Measurements from ENCODE around the gene CACNA1S.

Gene CACNA1S

DNA sequence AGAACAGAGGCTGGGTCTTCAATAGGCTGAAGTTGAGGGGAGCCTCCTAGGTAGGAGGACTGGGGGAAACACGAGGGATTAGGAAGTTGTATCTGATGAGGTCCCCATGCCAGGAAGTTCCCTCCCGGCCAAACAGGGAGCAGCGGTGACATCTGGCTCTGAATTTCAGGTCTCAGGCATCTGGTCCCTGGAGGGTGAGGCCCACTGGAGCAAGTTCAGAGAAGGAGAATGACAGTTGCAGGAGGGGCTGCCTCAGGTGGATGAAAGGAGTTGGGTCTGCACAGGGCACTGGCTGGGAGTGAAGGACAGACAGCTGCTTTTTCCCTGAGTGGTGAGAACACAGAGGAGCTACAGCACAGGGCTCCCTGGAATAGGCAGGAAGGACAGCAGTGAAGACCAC is 32.9 kb upstream of the CACNA1S start:
- H3K9ac ChIP-seq (ENCODE audit: low read length) = no peak overlapping the region
- no peak overlapping the region for H3K4me3 ChIP-seq (ENCODE audit: low read length)
- H3K9me3 ChIP-seq (ENCODE audit: insufficient read depth, low read length) = no peaks in the 10 kb centered on the region
- H3K79me2 ChIP-seq (ENCODE audit: low read length) = no peaks in the 10 kb centered on the region
- H2AFZ ChIP-seq (ENCODE audit: low read depth, low read length) = no peak overlapping the region
- no peak for TF ChIP-seq EZH2phosphoT487 (IDR thresholded peaks at IDR 0.05; ENCODE audit: low read depth)
- TF ChIP-seq, protein P1, sequence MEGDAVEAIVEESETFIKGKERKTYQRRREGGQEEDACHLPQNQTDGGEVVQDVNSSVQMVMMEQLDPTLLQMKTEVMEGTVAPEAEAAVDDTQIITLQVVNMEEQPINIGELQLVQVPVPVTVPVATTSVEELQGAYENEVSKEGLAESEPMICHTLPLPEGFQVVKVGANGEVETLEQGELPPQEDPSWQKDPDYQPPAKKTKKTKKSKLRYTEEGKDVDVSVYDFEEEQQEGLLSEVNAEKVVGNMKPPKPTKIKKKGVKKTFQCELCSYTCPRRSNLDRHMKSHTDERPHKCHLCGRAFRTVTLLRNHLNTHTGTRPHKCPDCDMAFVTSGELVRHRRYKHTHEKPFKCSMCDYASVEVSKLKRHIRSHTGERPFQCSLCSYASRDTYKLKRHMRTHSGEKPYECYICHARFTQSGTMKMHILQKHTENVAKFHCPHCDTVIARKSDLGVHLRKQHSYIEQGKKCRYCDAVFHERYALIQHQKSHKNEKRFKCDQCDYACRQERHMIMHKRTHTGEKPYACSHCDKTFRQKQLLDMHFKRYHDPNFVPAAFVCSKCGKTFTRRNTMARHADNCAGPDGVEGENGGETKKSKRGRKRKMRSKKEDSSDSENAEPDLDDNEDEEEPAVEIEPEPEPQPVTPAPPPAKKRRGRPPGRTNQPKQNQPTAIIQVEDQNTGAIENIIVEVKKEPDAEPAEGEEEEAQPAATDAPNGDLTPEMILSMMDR (IDR thresholded peaks at IDR 0.05; ENCODE audit: low read depth, low read length) = no peak
- no peak overlapping the region for H3K4me2 ChIP-seq (ENCODE audit: low read length)
- H3K4me1 ChIP-seq (ENCODE audit: low read length) = no peaks in the 10 kb centered on the region
- H3K36me3 ChIP-seq (replicated peaks; ENCODE audit: low read depth, low read length) = peaks cover 70% of the 10 kb centered on the region
- H4K20me1 ChIP-seq (ENCODE audit: insufficient read depth, low read length) = peaks cover 14% of the 10 kb centered on the region; the same call in 1 of the 2 replicates
- H3K27ac ChIP-seq (ENCODE audit: low read length) = no peak overlapping the region
- H3K27me3 ChIP-seq (ENCODE audit: low read depth, low read length) = no peaks in the 10 kb centered on the region

DNA sequence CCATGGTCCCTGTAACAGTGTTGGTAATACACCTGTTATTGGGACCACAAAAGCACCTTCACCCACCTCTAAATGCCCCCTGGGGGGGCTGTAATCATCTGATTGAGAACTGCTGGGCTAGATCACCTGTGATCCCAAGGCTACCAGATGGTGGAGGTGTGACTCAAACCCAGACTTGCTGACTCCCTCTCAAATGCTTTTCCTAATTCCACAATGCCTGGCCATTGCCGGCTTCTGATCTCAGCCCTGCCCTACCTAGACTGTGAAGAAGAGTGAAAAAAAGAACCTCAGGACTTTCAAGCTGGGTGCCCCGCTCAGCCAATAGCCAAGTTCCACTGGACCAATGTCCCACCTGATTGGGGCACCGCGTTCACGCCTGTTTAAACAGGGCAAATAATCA is 32.5 kb upstream of the CACNA1S start:
- H4K20me1 ChIP-seq (ENCODE audit: insufficient read depth, low read length) = peaks cover 14% of the 10 kb centered on the region; the same call in 1 of the 2 replicates
- no peak overlapping the region for H3K9ac ChIP-seq (ENCODE audit: low read length)
- H3K4me3 ChIP-seq (ENCODE audit: low read length) = no peak overlapping the region
- H3K27ac ChIP-seq (ENCODE audit: low read length) = no peak overlapping the region
- no peaks in the 10 kb centered on the region for H3K27me3 ChIP-seq (ENCODE audit: low read depth, low read length)
- H2AFZ ChIP-seq (ENCODE audit: low read depth, low read length) = no peak overlapping the region
- H3K79me2 ChIP-seq (ENCODE audit: low read length) = no peaks in the 10 kb centered on the region
- no peaks in the 10 kb centered on the region for H3K4me1 ChIP-seq (ENCODE audit: low read length)
- peaks cover 71% of the 10 kb centered on the region for H3K36me3 ChIP-seq (replicated peaks; ENCODE audit: low read depth, low read length)
- no peak overlapping the region for H3K4me2 ChIP-seq (ENCODE audit: low read length)
- TF ChIP-seq, protein P1 (IDR thresholded peaks at IDR 0.05; ENCODE audit: low read depth, low read length) = no peak
- no peak for TF ChIP-seq EZH2phosphoT487 (IDR thresholded peaks at IDR 0.05; ENCODE audit: low read depth)
- H3K9me3 ChIP-seq (ENCODE audit: insufficient read depth, low read length) = no peaks in the 10 kb centered on the region

DNA sequence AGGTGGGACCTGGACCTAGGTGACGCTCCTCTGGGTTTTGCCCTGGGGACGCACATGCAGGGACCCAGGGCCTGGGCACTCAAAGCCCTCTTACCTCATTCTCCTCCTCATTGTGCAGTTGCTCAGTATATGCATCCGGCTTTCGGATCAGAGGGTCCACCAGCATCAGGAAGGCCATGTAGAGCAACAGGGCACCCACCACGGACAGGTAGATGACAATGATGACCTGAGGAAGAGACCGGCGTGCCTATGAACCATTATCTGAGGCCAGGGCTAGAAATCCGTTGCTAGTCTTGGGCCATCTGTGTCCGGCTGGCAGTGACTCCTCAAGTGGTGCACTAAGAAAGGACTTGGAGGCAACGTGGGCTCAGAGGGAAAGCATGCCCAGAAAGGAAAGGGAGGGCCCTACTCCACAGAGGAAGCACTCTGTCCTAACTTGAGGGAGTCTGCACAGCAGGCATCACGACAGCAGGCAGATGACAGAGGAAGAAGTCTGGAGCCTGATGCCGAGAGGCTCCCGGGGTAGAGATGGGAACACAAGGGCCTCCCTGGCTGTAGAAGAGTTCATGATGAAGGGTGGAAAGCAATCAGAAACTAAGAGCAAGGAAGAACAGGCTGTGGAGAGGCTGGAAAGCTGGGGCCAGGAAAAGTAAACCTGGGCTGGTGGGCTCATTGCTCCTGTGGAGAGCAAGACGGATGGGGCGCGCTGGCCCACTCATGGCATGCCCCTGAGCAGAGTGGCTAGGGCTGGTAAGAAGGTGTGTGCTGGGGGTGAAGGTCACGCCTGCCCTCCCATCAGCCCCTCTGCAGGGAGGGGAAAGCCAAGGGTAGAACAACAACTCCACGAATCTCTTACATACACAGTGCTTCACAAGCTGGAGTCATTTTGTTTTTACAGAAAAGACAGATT is 31.8 kb upstream of the CACNA1S start:
- no peak overlapping the region for H3K27ac ChIP-seq (ENCODE audit: low read length)
- no peak overlapping the region for H2AFZ ChIP-seq (ENCODE audit: low read depth, low read length)
- H3K36me3 ChIP-seq (replicated peaks; ENCODE audit: low read depth, low read length) = peaks cover 67% of the 10 kb centered on the region
- no peaks in the 10 kb centered on the region for H3K9me3 ChIP-seq (ENCODE audit: insufficient read depth, low read length)
- no peak overlapping the region for H3K9ac ChIP-seq (ENCODE audit: low read length)
- H4K20me1 ChIP-seq (ENCODE audit: insufficient read depth, low read length) = peaks cover 14% of the 10 kb centered on the region; the same call in 1 of the 2 replicates
- H3K79me2 ChIP-seq (ENCODE audit: low read length) = no peaks in the 10 kb centered on the region
- H3K4me3 ChIP-seq (ENCODE audit: low read length) = no peak overlapping the region
- no peak overlapping the region for H3K4me2 ChIP-seq (ENCODE audit: low read length)
- no peaks in the 10 kb centered on the region for H3K27me3 ChIP-seq (ENCODE audit: low read depth, low read length)
- no peak for TF ChIP-seq EZH2phosphoT487 (IDR thresholded peaks at IDR 0.05; ENCODE audit: low read depth)
- TF ChIP-seq, protein P1 (IDR thresholded peaks at IDR 0.05; ENCODE audit: low read depth, low read length) = no peak
- H3K4me1 ChIP-seq (ENCODE audit: low read length) = no peaks in the 10 kb centered on the region

DNA sequence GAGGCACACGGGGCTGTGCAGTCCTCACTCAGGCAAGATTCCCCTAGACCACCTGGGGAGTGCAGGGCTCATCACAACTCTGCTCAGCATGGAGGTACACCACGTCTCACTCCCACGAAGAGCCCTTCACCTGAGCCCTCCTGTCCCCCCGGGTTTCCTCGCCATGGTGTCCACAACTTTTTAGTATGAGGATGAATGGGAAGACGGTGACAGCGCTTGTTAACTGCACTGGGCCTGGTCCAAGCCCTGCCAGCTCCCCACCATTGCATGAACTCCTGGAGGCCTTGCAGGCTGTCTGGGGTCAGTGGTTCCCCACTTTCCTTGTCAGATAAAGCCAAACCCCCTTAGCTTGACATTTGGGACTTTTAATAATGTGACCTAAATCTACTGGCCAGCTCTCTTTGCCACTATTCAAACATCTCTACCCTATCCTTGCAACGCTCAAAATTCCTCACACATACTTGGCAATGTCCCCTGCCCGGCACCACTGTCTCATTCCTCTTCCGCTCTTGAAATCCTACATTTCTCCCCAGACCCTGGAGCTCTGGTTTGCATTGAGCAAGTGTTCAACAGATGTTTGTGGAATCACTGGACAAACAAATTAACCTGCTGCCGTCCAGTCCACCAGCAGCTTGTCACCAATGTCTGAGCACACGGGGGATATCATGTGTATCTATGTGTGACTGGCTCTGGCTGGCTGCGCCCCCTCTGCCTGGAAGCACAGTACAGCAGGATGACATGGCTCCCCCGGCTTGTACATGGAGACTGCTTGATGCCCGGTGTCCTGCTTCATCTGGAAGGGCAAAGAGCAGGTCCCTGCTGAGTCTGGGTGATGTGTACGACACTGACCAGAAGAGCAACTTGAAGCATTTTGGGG is 30.9 kb upstream of the CACNA1S start:
- H3K27ac ChIP-seq (ENCODE audit: low read length) = no peak overlapping the region

More for the DNA sequence above, 30.9 kb upstream of the CACNA1S start:
- no peak overlapping the region for H2AFZ ChIP-seq (ENCODE audit: low read depth, low read length)
- no peaks in the 10 kb centered on the region for H3K27me3 ChIP-seq (ENCODE audit: low read depth, low read length)
- no peak overlapping the region for H3K9ac ChIP-seq (ENCODE audit: low read length)
- no peaks in the 10 kb centered on the region for H3K9me3 ChIP-seq (ENCODE audit: insufficient read depth, low read length)
- no peaks in the 10 kb centered on the region for H3K4me1 ChIP-seq (ENCODE audit: low read length)
- peaks cover 60% of the 10 kb centered on the region for H3K36me3 ChIP-seq (replicated peaks; ENCODE audit: low read depth, low read length)
- H4K20me1 ChIP-seq (ENCODE audit: insufficient read depth, low read length) = peaks cover 9% of the 10 kb centered on the region; the same call in 1 of the 2 replicates
- no peak overlapping the region for H3K4me3 ChIP-seq (ENCODE audit: low read length)
- no peak overlapping the region for H3K4me2 ChIP-seq (ENCODE audit: low read length)
- no peaks in the 10 kb centered on the region for H3K79me2 ChIP-seq (ENCODE audit: low read length)
- no peak for TF ChIP-seq EZH2phosphoT487 (IDR thresholded peaks at IDR 0.05; ENCODE audit: low read depth)
- TF ChIP-seq, protein P1 (IDR thresholded peaks at IDR 0.05; ENCODE audit: low read depth, low read length) = no peak
